HEK293 (cell line): Measurements from ENCODE around the gene MVP.

Source experiments
- CTCF ChIA-PET: fragments of 350-600 bp; formaldehyde crosslinking; extraction: SDS; loops from one replicate; lab custom pipeline; 2021; ENCODE audit warnings: antibody characterized with exemption; lab: Yijun Ruan, JAX
- POLR2A ChIA-PET: fragments of 300-600 bp; formaldehyde crosslinking; extraction: SDS; loops from one replicate; lab custom pipeline; 2020; ENCODE audit warnings: antibody characterized with exemption, inconsistent platforms; lab: Yijun Ruan, JAX
- H3K27ac ChIP-seq: fragments of 200-500 bp; sonication (Bioruptor generic); 2 replicates; pipeline ENCODE4 v1.5.1; 2014; ENCODE audit warnings: low read depth, low read length, control low read depth, inconsistent platforms; ENCODE audit errors: extremely low read depth
- H3K36me3 ChIP-seq, 2 experiments: fragments of 200-500 bp in 1 of 2; sonication (Bioruptor generic) in 1 of 2; 1 replicate in 1 of 2; 2 replicates in 1 of 2; pipeline ENCODE4 v1.5.1; 2014 to 2017; ENCODE audit warnings: inconsistent platforms in 2 of 2, low read length in 2 of 2; ENCODE audit not compliant: control insufficient read depth in 2 of 2, insufficient read depth in 1 of 2
- H3K4me1 ChIP-seq: fragments of 200-500 bp; sonication (Bioruptor generic); 2 replicates; pipeline ENCODE4 v1.5.1; 2014; ENCODE audit warnings: mild to moderate bottlenecking, low read length, inconsistent platforms; ENCODE audit not compliant: control insufficient read depth, insufficient read depth
- H3K4me3 ChIP-seq: 2 replicates; pipeline ENCODE4 v1.5.1; 2011; ENCODE audit warnings: low read depth, mild to moderate bottlenecking, control low read depth, low read length, moderate library complexity
- H3K9me3 ChIP-seq: fragments of 200-500 bp; sonication (Bioruptor generic); 2 replicates; pipeline ENCODE4 v1.5.1; 2014; ENCODE audit warnings: low read depth, low read length, inconsistent platforms; ENCODE audit not compliant: control insufficient read depth, insufficient read depth
- KLF16 ChIP-seq: fragments of 450-650 bp; formaldehyde crosslinking; IDR thresholded peaks from 2 replicates; pipeline ENCODE4 v1.5.1; 2017; ENCODE audit warnings: missing biosample characterization, missing genetic modification characterization
- KLF8 ChIP-seq: fragments of 450-650 bp; formaldehyde crosslinking; IDR thresholded peaks from 2 replicates; pipeline ENCODE4 v1.5.1; 2016; ENCODE audit warnings: missing biosample characterization, missing genetic modification characterization
- PRDM10 ChIP-seq: fragments of 450-650 bp; formaldehyde crosslinking; IDR thresholded peaks from 2 replicates; pipeline ENCODE4 v1.5.1; 2016; ENCODE audit warnings: missing biosample characterization, missing genetic modification characterization
- ZBTB11 ChIP-seq: fragments of 450-650 bp; formaldehyde crosslinking; conservative IDR thresholded peaks from 2 replicates; pipeline ENCODE4 v1.5.1; 2016; ENCODE audit warnings: low read depth, missing biosample characterization, missing genetic modification characterization
- ZBTB44 ChIP-seq: fragments of 450-650 bp; IDR thresholded peaks from 2 replicates; pipeline ENCODE4 v1.5.1; 2018; ENCODE audit warnings: missing biosample characterization, mild to moderate bottlenecking, missing genetic modification characterization
- ZEB2 ChIP-seq: fragments of 450-650 bp; formaldehyde crosslinking; IDR thresholded peaks from 2 replicates; pipeline ENCODE4 v1.5.1; 2016; ENCODE audit warnings: missing biosample characterization, missing genetic modification characterization
- ZFP3 ChIP-seq: fragments of 450-650 bp; formaldehyde crosslinking; IDR thresholded peaks from 2 replicates; pipeline ENCODE4 v1.5.1; 2016; ENCODE audit warnings: low read depth, missing biosample characterization, missing genetic modification characterization
- ZNF112 ChIP-seq: fragments of 450-650 bp; formaldehyde crosslinking; IDR thresholded peaks from 2 replicates; pipeline ENCODE4 v1.5.0; 2017; ENCODE audit warnings: missing biosample characterization, missing genetic modification characterization
- ZNF292 ChIP-seq: fragments of 450-650 bp; formaldehyde crosslinking; IDR thresholded peaks from 2 replicates; pipeline ENCODE4 v1.5.1; 2016; ENCODE audit warnings: low read depth, missing biosample characterization, missing genetic modification characterization, borderline replicate concordance
- ZNF366 ChIP-seq: fragments of 450-650 bp; formaldehyde crosslinking; conservative IDR thresholded peaks from 2 replicates; pipeline ENCODE4 v1.5.1; 2016; ENCODE audit warnings: missing biosample characterization, missing genetic modification characterization
- ZNF416 ChIP-seq: fragments of 450-650 bp; formaldehyde crosslinking; IDR thresholded peaks from 2 replicates; pipeline ENCODE4 v1.5.1; 2016; ENCODE audit warnings: missing biosample characterization, missing genetic modification characterization
- ZNF426 ChIP-seq: fragments of 450-650 bp; formaldehyde crosslinking; IDR thresholded peaks from 2 replicates; pipeline ENCODE4 v1.5.1; 2017; ENCODE audit warnings: missing biosample characterization, missing genetic modification characterization, mild to moderate bottlenecking, inconsistent platforms, moderate library complexity
- ZNF449 ChIP-seq: fragments of 450-650 bp; formaldehyde crosslinking; IDR thresholded peaks from 2 replicates; pipeline ENCODE4 v1.5.1; 2017; ENCODE audit warnings: missing biosample characterization, mild to moderate bottlenecking, missing genetic modification characterization, moderate library complexity
- ZNF473 ChIP-seq: fragments of 450-650 bp; formaldehyde crosslinking; IDR thresholded peaks from 2 replicates; pipeline ENCODE4 v1.5.1; 2017; ENCODE audit warnings: missing biosample characterization, missing genetic modification characterization
- ZNF530 ChIP-seq: fragments of 450-650 bp; formaldehyde crosslinking; IDR thresholded peaks from 2 replicates; pipeline ENCODE4 v1.5.1; 2016; ENCODE audit warnings: low read depth, missing biosample characterization, missing genetic modification characterization
- ZNF549 ChIP-seq: fragments of 450-650 bp; IDR thresholded peaks from 2 replicates; pipeline ENCODE4 v1.5.1; 2018; ENCODE audit warnings: missing biosample characterization, missing genetic modification characterization, mild to moderate bottlenecking, inconsistent platforms, moderate library complexity
- ZNF629 ChIP-seq: fragments of 450-650 bp; formaldehyde crosslinking; IDR thresholded peaks from 2 replicates; pipeline ENCODE4 v1.5.1; 2017; ENCODE audit warnings: missing biosample characterization, missing genetic modification characterization
- ZNF664 ChIP-seq: fragments of 450-650 bp; formaldehyde crosslinking; IDR thresholded peaks from 2 replicates; pipeline ENCODE4 v1.5.1; 2016; ENCODE audit warnings: missing biosample characterization, missing genetic modification characterization
- ZNF707 ChIP-seq: fragments of 450-650 bp; formaldehyde crosslinking; IDR thresholded peaks from 2 replicates; pipeline ENCODE4 v1.5.1; 2016; ENCODE audit warnings: missing biosample characterization, missing genetic modification characterization
- ZNF76 ChIP-seq: fragments of 450-650 bp; formaldehyde crosslinking; IDR thresholded peaks from 2 replicates; pipeline ENCODE4; 2016; ENCODE audit warnings: low read depth, missing biosample characterization, missing genetic modification characterization, borderline replicate concordance

The MVP gene

GRCh38 chr16:29812754-29813643 is 7.3 kb upstream of the MVP start:
- Histone ChIP-seq H3K36me3 (peaks cover 7 to 31% of the 10 kb centered on the region in 2 experiments), H3K4me3 (peak overlapping the region; percentile 53), H3K27ac (no peak overlapping the region; the same call in 1 of the 2 replicates), H3K9me3 (no peaks in the 10 kb centered on the region)
- POLR2A ChIA-PET, result interaction anchor here (0.9 to 1.4 kb wide), 2 partner anchors 8 to 22 kb away, joined by 3 to 6 read pairs; partner anchors contain the start of genes KIF22 and MVP
- TF ChIP-seq ZNF549 (no peak), ZNF426 (tag by site-specific recombination) (no peak), ZNF629 (tag by site-specific recombination) (no peak), ZNF473 (no peak), ZNF366 (tag by site-specific recombination) (no peak), PRDM10 (tag by site-specific recombination) (no peak), ZEB2 (tag by site-specific recombination) (no peak), ZFP3 (tag by site-specific recombination) (no peak), ZNF664 (tag by site-specific recombination) (no peak), ZNF76 (no peak), ZNF112 (tag by site-specific recombination) (no peak), ZNF707 (tag by site-specific recombination) (no peak), ZNF292 (tag by site-specific recombination) (no peak), ZNF416 (no peak)
- TF ChIP-seq, all 188 proteins: peak for 0
- CTCF ChIA-PET, result interaction anchor here (0.6 to 1.2 kb wide), 3 partner anchors 12 to 36 kb away, joined by 3 to 5 read pairs (median 4); no protein-coding TSS in a partner anchor
- peaks cover 11% of the 10 kb centered on the region for H3K4me1 ChIP-seq

- peaks cover 11% of the 10 kb centered on the region for H3K4me1 ChIP-seq
- no peak overlapping the region for H3K4me3 ChIP-seq
- no peak overlapping the region for H3K27ac ChIP-seq
- ChIA-PET CTCF (interaction anchor here (0.6 to 1.3 kb wide), 3 partner anchors 12 to 1172 kb away, joined by 3 to 5 read pairs (median 4); no protein-coding TSS in a partner anchor), POLR2A (interaction anchor here (0.7 kb wide), 1 partner anchor 112 kb away, joined by 6 read pairs; the partner anchor contains the start of gene KCTD13)
- H3K36me3 ChIP-seq, result peaks cover 16 to 31% of the 10 kb centered on the region in 2 experiments
- no peaks in the 10 kb centered on the region for H3K9me3 ChIP-seq
- TF ChIP-seq ZBTB11 (tag by site-specific recombination) (no peak), KLF16 (no peak), KLF8 (tag by site-specific recombination) (no peak), ZBTB44 (tag by site-specific recombination) (no peak), ZNF549 (no peak), ZNF449 (tag by site-specific recombination) (no peak), ZNF530 (tag by site-specific recombination) (no peak)
Measured at GRCh38 chr16:29813644-29814562, 6.4 kb upstream of the MVP start.
